ENCODE measurements around the gene TFAP2C. TPM values are rescaled to one million over a fixed set of nuclear protein-coding genes. Genes with fewer than 3 reads are reported as not detected.
A peak's percentile ranks its signal among the peaks of the same experiment; 100 is the strongest.

Gene TFAP2C
- total RNA-seq, 1 experiment from 2014 or later: 34.8 TPM

DNA sequence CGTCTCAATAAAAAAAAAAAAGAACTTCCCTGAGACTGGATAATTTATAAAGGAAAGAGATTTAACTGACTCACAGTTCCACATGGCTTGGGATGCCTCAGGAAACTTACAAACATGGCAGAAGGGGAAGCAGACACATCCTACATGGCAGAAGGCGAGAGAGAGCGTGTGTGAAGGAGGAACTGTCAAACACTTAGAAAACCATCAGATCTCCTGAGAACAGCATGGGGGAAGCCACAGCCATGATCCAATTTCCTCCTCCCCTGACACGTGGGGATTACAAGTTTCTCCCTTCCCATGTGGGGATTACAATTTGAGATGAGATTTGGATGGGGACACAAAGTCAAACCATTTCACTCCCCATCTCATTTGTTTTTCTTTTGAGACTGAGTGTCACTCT, 46.6 kb upstream of the TFAP2C start:
- no peaks in the 10 kb centered on the region for H3K9me3 ChIP-seq (ENCODE audit: insufficient read depth, low read depth)
- no peaks in the 10 kb centered on the region for H3K27me3 ChIP-seq (ENCODE audit: insufficient read depth, low read depth)
- no peak overlapping the region for H3K27ac ChIP-seq
- no peak overlapping the region for H2AFZ ChIP-seq
- H3K4me3 ChIP-seq: no peak overlapping the region
- no peak overlapping the region for H3K4me2 ChIP-seq
- H3K9me2 ChIP-seq (ENCODE audit: insufficient read depth): no peaks in the 10 kb centered on the region
- TF ChIP-seq, protein P1, sequence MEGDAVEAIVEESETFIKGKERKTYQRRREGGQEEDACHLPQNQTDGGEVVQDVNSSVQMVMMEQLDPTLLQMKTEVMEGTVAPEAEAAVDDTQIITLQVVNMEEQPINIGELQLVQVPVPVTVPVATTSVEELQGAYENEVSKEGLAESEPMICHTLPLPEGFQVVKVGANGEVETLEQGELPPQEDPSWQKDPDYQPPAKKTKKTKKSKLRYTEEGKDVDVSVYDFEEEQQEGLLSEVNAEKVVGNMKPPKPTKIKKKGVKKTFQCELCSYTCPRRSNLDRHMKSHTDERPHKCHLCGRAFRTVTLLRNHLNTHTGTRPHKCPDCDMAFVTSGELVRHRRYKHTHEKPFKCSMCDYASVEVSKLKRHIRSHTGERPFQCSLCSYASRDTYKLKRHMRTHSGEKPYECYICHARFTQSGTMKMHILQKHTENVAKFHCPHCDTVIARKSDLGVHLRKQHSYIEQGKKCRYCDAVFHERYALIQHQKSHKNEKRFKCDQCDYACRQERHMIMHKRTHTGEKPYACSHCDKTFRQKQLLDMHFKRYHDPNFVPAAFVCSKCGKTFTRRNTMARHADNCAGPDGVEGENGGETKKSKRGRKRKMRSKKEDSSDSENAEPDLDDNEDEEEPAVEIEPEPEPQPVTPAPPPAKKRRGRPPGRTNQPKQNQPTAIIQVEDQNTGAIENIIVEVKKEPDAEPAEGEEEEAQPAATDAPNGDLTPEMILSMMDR (conservative IDR thresholded peaks at IDR 0.05): no peak
- TF ChIP-seq EZH2 (IDR thresholded peaks at IDR 0.05; ENCODE audit: low read depth): no peak
- ChIA-PET POLR2A (ENCODE audit: unreplicated experiment) (no interaction called here), CTCF (no interaction called here)
- H3K4me1 ChIP-seq (replicated peaks; ENCODE audit: insufficient read depth): peaks cover 25% of the 10 kb centered on the region
- no peaks in the 10 kb centered on the region for H3K79me2 ChIP-seq (ENCODE audit: low read depth)
- H3K36me3 ChIP-seq (ENCODE audit: low read depth): no peaks in the 10 kb centered on the region
- no TSS peak for BruUV-seq (replicated peaks)
- H4K20me1 ChIP-seq (ENCODE audit: insufficient read depth): no peaks in the 10 kb centered on the region
- peaks cover 17% of the 10 kb centered on the region for H3F3A ChIP-seq (ENCODE audit: insufficient read depth, low read depth)
- no peak for DNase-seq
- intact Hi-C loops (cut with micrococcal nuclease; ENCODE audit: unreplicated experiment): no loop called here

GRCh38 chr20:56584916-56585315, 44.2 kb upstream of the TFAP2C start:
- Histone ChIP-seq H3F3A (ENCODE audit: insufficient read depth, low read depth) (peaks cover 25% of the 10 kb centered on the region), H3K9me2 (ENCODE audit: insufficient read depth) (no peaks in the 10 kb centered on the region), H3K27ac (no peak overlapping the region), H3K4me1 (replicated peaks; ENCODE audit: insufficient read depth) (peaks cover 30% of the 10 kb centered on the region), H4K20me1 (ENCODE audit: insufficient read depth) (no peaks in the 10 kb centered on the region), H3K79me2 (ENCODE audit: low read depth) (no peaks in the 10 kb centered on the region), H3K4me2 (no peak overlapping the region), H3K36me3 (ENCODE audit: low read depth) (no peaks in the 10 kb centered on the region), H3K27me3 (ENCODE audit: insufficient read depth, low read depth) (no peaks in the 10 kb centered on the region), H3K4me3 (no peak overlapping the region), H3K9me3 (ENCODE audit: insufficient read depth, low read depth) (no peaks in the 10 kb centered on the region), H2AFZ (no peak overlapping the region)
- CTCF ChIA-PET: no interaction called here
- DNase-seq: no peak
- intact Hi-C loops (cut with micrococcal nuclease; ENCODE audit: unreplicated experiment): no loop called here
- TF ChIP-seq EZH2 (IDR thresholded peaks at IDR 0.05; ENCODE audit: low read depth): no peak
- TF ChIP-seq, protein P1 (conservative IDR thresholded peaks at IDR 0.05): no peak
- POLR2A ChIA-PET (ENCODE audit: unreplicated experiment): interaction anchor here (0.6 kb wide), 1 partner anchor 94 kb away, joined by 5 read pairs; no protein-coding TSS in a partner anchor
- BruUV-seq (replicated peaks): no TSS peak

DNA sequence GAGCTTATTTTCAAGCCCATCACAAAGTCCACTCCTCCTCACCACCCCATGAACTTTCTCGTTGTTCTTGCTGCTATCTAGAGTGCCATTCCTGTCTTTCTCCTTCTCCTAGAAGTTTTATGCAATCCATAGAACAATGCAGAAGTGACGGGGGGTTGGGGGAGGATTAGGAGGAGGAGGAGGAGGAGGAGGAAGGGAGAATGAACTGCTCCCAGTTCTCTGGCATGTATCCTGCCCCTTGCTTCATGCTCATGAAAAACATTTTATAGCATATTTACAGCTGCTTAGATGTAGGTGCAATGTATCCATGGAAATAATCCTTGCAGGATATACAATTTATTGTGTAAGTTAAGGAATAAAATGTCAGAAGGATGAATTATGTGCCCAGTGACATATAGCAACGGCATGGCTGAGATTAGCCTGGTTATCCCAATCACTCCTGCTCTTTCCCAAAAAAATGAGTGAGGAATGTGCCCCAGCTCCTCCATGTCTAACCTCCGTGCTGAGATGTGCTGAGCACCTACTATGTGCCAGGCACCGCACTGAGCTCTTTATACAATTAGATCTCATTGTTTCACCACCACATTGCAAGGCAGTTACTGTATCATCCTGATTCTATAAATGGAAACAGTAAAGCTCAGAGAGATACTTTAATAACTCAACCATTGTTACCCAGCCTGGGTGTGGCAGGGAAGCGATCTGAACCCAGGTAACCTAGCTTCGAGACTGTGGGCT, 41.6 kb upstream of the TFAP2C start:
- no peak for TF ChIP-seq EZH2 (IDR thresholded peaks at IDR 0.05; ENCODE audit: low read depth)
- TF ChIP-seq, protein P1 (conservative IDR thresholded peaks at IDR 0.05): no peak
- peaks cover 47% of the 10 kb centered on the region for H3F3A ChIP-seq (ENCODE audit: insufficient read depth, low read depth)
- POLR2A ChIA-PET (ENCODE audit: unreplicated experiment): interaction anchor here (0.6 kb wide), 1 partner anchor 19 kb away, joined by 3 read pairs; no protein-coding TSS in a partner anchor
- no peaks in the 10 kb centered on the region for H3K79me2 ChIP-seq (ENCODE audit: low read depth)
- H2AFZ ChIP-seq: no peak overlapping the region
- no peak overlapping the region for H3K4me3 ChIP-seq
- no peak overlapping the region for H3K27ac ChIP-seq
- peak in 1 of 2 experiments; percentile 53 for DNase-seq
- no peaks in the 10 kb centered on the region for H3K27me3 ChIP-seq (ENCODE audit: insufficient read depth, low read depth)
- H4K20me1 ChIP-seq (ENCODE audit: insufficient read depth): no peaks in the 10 kb centered on the region
- CTCF ChIA-PET: interaction anchor here (0.9 kb wide), 2 partner anchors 19 kb away, joined by 3 to 4 read pairs; no protein-coding TSS in a partner anchor
- intact Hi-C loops (cut with micrococcal nuclease; ENCODE audit: unreplicated experiment): no loop called here
- no peaks in the 10 kb centered on the region for H3K9me2 ChIP-seq (ENCODE audit: insufficient read depth)
- peaks cover 53% of the 10 kb centered on the region for H3K4me1 ChIP-seq (replicated peaks; ENCODE audit: insufficient read depth)
- H3K9me3 ChIP-seq (ENCODE audit: insufficient read depth, low read depth): no peaks in the 10 kb centered on the region
- BruUV-seq (replicated peaks): no TSS peak
- no peaks in the 10 kb centered on the region for H3K36me3 ChIP-seq (ENCODE audit: low read depth)
- H3K4me2 ChIP-seq: peak overlapping the region; percentile 34
